Measurements from ENCODE around the gene RALGDS.
A peak's percentile ranks its signal among the peaks of the same experiment; 100 is the strongest.
"Not testable (repeated sequence)": the region's sequence is repeated elsewhere in the genome, so short reads cannot be mapped to it uniquely, and the experiment has no call there.

The RALGDS gene

DNA sequence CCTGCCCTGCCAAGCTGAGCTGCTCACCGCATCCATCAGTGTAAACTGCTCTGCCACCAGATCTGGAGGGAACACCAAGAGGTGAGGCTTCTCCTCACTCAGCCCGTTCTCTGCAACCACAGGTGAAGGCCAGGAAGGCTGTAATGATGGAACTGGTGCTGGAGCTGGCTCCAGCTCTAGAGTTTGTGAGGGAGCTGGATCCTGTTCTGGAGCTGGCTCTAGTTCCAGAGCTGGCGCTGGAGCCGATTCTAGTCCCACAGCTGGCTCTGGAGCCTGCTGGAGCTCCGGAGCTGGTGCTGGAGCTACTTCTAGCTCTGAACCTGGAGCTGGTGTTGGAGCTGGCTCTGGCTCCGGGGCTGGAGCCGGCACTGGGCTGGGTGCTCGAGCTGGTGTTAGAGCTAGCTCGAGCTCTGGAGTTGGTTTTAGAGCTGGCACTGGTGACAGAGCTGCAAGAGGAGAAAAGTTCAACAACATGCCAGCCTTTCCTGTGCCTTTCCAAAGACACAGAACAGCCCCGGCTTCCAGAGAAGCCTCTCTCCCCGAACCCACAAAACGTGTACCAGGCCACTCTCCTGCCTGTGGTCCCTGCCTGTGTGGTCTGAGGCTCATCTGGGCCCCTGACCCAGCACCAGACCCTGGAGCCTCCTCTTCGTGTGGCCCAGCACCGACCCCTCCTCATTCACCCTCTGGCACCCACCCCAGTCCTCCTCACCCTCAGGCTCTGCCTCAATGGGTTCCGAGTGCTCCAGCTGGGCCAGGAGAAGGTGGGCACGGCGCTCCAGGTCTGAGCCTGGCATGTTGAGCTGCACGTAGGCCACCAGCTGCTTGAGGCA, 12.9 kb downstream of the RALGDS start:
- DNase-seq (ENCODE audit: low read depth in 2 of 2), result no peak

DNA sequence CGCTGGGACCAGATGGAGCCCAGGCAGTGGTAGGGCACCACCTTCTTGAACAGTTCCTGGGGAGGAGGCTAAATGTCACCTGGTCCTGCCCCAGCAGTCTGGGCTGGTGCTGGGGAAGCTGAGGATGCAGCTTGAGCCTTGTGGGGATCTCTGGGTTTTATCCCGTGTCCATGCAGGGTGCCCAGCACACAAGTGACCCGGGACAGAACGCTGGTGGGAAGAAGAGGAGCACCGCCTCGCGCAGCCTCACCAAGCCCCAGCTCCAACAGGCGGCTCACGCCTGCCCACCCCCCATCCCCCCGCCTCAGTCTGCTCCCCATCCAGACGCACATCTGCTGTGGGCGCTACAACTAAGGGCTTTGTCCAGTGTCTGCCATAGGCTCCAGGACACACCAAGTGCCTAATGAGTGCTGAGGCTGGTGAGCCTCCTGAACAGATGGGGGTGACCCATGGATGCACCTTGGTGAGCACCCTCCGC, 13.8 kb downstream of the RALGDS start:
- no peak for DNase-seq (ENCODE audit: low read depth in 2 of 2)

GRCh38 chr9:133106511-133107244, 14.4 kb downstream of the RALGDS start:
- DNase-seq (ENCODE audit: low read depth in 2 of 2), result no peak

- DNase-seq (ENCODE audit: low read depth in 2 of 2), result no peak
These were observed 15.6 kb downstream of the RALGDS start for GRCh38 chr9:133105461-133105770.

GRCh38 chr9:133104718-133105460, 16.2 kb downstream of the RALGDS start:
- no peak for DNase-seq (ENCODE audit: low read depth in 2 of 2)

GRCh38 chr9:133103987-133104505, 17.0 kb downstream of the RALGDS start:
- no peak for DNase-seq (ENCODE audit: low read depth in 2 of 2)

- peak in 1 of 2 donors; percentile 45 for DNase-seq (ENCODE audit: low read depth in 2 of 2)
These were observed 17.7 kb downstream of the RALGDS start for GRCh38 chr9:133103183-133103986.

DNA sequence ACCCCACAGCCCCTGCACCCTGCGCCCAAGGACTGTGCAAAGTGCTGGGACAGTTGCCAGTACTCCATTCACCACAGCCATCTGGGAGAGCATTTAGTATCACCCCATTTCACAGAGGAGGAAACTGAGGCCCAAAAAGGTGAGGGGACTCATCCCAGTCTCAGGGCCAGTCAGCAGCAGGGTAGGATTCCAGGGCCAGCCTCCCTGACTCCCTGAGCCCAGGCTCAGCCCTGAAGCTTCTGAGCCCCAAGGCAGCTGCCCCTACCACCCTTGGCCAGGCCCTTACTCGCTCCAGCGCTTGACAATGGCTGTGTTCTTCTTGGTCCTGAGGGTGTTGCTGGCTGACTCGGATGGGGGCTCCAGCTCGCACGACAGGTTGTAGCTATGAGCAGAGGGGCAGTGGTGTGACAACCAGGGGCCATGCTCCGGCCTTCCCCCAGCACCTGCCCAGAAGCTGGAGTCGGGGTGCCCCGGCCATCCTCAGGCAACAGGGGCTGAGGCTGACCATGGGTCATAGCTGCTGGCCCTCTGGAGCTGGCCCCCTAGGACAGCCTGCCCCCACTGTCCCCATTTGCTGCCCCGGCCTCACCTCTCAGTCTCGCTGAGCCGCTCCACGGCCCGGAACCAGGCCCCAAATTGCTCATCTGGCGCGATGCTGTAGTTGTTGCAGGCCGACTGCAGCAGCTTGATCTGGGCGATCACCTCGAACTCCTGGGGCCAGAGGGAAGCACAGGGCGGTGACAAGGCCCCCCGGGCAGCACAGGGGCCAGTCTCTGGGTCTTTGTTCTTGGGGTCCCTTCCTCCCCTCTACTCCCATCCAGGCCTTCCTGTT, 18.6 kb downstream of the RALGDS start:
- no peak for DNase-seq (ENCODE audit: low read depth in 2 of 2)

DNA sequence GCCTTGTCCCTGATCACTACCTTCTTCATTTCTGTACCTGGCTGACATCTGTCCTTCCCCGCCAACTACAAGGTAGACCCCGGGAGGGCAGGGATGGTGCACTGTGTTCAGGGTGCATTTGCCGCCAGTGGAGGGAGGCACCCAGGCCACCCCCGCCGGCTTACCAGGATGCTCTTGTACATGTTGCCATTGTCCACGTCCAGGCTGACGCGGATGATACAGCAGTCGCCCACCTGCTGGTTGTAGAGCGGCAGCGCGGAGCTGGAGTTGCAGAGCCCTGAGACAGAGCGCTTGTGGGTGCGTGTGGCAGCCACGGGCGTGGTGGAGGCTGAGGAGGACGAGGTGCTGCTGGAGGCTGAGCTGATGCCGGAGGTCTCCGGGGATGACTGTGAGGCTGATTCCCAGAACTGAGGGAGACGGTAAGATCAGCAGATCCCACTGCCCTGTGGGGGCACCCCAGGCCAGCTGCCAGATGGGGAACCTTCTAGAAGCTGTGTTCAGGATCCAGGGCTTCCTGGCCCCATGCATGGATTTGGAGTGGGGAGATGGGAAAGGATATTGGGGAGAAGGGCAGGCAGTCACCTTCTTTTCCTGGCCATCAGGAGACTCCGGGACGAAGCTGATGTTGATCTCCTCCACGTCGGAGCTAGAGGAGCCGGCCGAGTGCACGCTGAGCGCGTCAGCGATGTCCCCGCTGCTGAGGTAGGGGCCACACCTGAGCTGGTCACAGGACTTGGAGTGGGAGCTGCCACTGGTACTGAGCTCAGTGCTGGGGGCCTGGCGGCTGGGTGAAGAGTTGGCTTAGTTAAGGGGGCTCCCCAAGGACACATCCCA, 19.5 kb downstream of the RALGDS start:
- no peak for DNase-seq (ENCODE audit: low read depth in 2 of 2)

DNA sequence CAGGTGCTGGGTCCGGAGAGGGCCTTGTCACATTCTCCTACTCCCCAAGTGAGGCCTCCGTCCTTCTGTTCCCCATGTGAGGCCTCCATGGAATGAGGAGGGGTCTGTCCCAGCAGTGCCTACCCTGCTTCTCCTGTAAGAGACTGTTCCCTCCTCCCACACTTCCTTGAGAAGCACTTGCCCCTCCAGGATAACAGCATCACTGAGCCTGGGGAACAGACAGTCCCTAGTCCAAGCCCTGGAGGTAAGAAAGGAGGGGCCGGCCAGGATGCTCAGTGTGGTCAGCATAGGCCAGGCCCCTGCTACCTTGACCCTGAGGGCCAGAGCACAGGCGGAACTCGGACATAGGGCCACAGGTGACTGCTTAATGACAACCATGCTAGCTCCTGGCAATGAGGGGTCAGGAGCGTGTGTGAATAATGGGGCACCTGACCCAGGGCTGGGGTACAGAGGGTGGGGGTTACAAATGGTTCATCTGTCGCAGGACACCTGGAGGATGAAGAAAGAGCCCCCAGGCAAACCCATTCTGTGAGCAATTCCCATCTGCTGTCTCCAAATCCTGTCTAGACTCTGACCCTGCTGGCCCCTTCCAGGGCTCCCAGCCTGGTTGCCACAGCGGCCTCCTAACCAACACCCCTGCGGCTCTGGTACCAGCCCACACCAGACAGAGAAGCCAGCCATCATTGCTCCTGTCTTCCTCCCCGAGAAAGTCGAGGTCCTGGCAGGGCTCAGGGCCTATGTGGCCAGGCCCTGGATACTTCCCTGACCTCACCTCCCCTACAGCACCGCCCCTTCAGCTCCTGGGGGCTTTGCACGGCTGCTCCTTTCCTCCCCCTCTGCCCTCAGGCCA, 20.3 kb downstream of the RALGDS start:
- DNase-seq (ENCODE audit: low read depth in 2 of 2), result no peak

GRCh38 chr9:133099726-133100505, 21.1 kb downstream of the RALGDS start:
- no peak for DNase-seq (ENCODE audit: low read depth in 2 of 2)

- no peak for DNase-seq (ENCODE audit: low read depth in 2 of 2)
These were observed 22.2 kb downstream of the RALGDS start for GRCh38 chr9:133098871-133099270.

DNA sequence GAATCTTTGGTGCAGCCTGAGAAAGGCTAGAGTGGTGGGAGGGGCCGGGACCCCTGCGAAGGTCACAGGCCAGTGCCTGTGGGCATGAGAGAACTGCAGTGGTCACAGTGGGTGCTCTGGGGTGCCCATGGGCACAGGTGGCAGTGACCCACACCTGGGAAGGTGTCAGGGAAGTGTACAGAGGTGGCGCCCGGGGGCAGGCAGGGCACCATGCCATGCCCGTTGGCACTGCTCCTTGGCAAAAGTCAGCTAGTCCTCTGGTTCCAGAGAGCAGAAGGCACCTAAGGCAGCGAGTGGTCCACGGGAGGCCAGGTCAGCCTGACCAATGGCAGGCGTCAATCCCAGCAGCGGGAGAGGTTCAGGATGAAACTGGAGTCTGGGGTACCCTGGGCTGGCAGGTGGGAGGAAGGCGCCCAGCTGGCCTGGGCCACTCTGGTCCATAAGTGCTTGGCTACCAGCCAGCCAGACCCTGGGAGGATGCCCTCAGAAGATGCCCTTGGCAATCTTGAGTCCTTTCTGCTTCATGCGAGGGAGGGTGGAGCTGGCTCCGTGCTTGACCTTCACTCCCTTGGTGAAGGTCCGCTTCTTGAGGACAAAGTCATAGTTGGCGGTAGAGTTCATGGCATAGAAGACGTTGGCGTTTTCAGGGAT, 22.8 kb downstream of the RALGDS start:
- DNase-seq (ENCODE audit: low read depth in 2 of 2), result no peak

- no peak for DNase-seq (ENCODE audit: low read depth in 2 of 2)
These were observed 26.1 kb downstream of the RALGDS start for GRCh38 chr9:133094842-133095393.

DNA sequence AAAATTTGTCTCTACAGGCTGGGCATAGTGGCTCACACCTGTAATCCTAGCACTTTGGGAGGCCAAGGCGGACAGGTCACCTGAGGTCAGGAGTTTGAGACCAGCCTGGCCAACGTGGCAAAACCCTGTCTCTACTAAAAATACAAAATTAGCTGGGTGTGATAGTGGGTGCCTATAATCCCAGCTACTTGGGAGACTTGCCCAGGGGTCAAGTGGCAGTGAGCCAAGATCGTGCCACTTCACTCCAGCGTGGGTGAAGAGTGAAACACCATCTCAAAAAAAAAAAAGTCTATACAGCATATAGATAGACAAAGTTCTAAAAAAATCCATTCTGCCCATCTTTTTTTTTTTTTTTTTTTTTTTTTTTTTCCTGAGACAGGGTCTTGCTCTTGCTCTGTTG, 26.7 kb downstream of the RALGDS start:
- not testable (repeated sequence) for DNase-seq (ENCODE audit: low read depth in 2 of 2)

GRCh38 chr9:133090752-133091385, 30.2 kb downstream of the RALGDS start:
- DNase-seq (ENCODE audit: low read depth in 2 of 2), result no peak

All from stimulated activated CD4-positive, alpha-beta T cell treated with anti-CD3 and anti-CD28 coated beads, Interleukin-4, amount 100 ng/mL, for 48 hours (primary cell).